Activated CD4-positive, alpha-beta T cell treated with anti-CD3 and anti-CD28 coated beads, Interleukin-2, amount 50 U/mL, for 1 hour (primary cell): ENCODE results near the gene RAP1GDS1.
"Not testable (repeated sequence)": the region's sequence is repeated elsewhere in the genome, so short reads cannot be mapped to it uniquely, and the experiment has no call there.

Source experiments
- DNase-seq: peaks from one replicate; pipeline ENCODE4 v3.0.0-alpha.2; 2020

The RAP1GDS1 gene

GRCh38 chr4:98359646-98360045, 98.5 kb downstream of the RAP1GDS1 start:
- DNase-seq, result no peak

GRCh38 chr4:98363431-98363830, 102.2 kb downstream of the RAP1GDS1 start:
- no peak for DNase-seq

DNA sequence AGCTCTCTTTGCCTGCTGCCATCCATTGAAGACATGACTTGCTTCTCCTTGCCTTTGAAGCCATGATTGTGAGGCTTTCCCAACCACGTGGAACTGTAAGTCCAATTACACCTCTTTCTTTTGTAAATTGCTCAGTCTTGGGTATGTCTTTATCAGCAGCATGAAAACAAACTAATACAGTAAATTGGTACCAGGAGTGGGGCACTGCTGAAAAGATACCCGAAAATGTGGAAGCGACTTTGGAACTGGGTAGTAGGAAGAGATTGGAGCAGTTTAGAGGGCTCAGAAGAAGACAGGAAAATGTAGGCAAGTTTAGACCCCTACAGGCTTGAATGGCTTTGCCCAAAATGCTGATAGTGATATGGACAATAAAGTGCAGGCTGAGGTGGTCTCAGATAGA, 105.1 kb downstream of the RAP1GDS1 start:
- DNase-seq, result not testable (repeated sequence)

- not testable (repeated sequence) for DNase-seq
These were observed 106.8 kb downstream of the RAP1GDS1 start for GRCh38 chr4:98368000-98368399.

DNA sequence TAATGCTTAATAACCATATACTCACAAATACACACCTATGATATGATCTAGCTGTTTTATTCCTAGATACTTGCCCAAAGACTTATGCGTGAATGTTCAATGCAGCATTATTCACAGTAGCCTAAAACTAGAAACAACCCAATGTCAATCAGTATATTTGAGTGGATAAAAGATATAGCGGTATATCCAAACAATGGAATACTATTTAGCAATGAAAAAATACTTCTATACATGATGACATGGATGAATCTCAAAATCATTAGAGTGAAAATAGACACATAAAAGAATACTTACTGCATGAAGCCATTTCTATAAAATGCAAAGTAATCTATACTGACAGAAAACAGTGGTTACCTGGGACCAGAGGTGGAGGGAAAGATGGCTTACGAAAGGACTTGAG, 108.1 kb downstream of the RAP1GDS1 start:
- DNase-seq, result no peak

- DNase-seq, result no peak
These were observed 113.5 kb downstream of the RAP1GDS1 start for GRCh38 chr4:98374643-98375042.

- no peak for DNase-seq
These were observed 116.4 kb downstream of the RAP1GDS1 start for GRCh38 chr4:98377559-98377958.

GRCh38 chr4:98381306-98381705, 120.1 kb downstream of the RAP1GDS1 start:
- DNase-seq, result no peak

DNA sequence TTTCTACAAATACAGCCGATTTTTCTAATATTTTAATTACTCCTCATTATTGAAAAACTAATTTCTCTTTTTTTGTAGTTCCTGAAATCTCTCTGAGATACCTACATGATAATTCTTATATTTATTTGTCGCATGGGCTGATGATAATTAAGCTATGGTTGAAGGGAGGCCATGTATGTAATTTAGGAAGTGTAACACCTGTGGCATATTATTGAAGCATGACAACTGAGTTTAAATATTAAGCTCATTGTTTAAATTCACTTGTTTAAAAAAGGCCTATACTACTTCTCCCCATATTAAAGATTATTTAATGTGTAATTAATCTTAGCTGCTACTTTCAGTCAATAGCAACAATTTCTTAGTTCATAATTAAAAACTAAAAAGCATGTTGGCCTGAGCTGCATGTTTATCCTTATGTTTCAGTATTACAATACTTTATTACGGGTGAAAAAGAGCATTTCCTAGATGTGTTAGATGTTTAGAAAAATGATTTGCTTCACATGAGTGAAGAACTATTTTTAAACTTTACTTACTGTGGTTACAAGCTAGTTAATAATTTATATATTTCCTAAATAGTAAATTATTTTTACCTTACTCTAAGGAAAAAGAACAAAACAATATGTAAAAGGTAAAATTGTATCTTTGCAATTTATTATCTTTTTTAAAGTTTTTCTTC, 122.4 kb downstream of the RAP1GDS1 start:
- no peak for DNase-seq

DNA sequence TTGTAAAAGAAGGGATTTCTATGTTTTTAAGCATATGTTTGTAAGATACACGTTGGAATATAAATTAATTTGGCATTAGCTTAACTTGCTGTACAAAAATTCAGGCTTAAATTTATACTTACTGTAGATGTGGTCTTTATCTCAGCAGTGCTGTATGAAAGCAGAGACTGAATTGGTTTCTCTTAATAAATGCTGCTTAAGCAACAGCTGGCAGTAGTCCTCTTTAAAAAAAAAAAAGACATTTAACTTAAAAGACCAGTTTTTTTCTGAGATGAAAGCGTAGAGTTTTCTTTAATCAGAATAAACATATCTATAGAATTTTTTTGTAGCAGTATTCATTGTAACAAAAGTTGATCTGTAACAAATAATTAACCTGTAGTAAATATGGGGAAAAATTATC, 124.6 kb downstream of the RAP1GDS1 start:
- DNase-seq, result no peak

DNA sequence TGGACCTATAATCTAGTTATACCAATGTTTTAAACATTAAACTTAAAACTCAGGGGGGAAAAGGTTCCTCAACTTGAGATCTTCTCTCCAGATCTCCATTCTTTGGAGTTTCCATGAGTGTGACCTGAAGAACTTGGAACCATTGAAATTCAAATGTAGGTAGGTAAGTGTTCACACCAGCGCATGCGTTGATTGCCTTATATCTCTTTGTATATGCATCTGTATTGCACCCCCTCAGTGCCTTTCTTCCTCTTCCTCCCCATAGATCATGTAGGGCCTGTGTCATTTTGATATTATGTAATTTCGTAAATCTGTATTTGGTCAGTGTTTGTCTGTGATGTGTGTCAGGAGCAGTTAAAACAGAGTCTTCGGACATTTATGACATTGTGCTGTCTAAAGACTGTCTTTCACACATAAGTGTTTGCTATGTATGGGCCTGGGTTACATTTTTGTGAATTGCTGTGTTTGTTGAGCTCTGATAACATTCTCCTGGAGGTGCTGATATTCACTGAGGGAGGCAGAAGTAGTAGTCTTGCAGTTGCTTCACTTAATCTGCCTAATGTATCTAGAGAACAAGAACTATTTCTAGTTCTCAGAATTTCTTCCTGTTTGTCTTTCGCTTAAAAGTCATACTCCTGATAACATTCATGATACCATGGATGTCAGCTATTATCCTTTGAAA, 126.3 kb downstream of the RAP1GDS1 start:
- no peak for DNase-seq

- DNase-seq, result no peak
These were observed 132.9 kb downstream of the RAP1GDS1 start for GRCh38 chr4:98394134-98394533.

DNA sequence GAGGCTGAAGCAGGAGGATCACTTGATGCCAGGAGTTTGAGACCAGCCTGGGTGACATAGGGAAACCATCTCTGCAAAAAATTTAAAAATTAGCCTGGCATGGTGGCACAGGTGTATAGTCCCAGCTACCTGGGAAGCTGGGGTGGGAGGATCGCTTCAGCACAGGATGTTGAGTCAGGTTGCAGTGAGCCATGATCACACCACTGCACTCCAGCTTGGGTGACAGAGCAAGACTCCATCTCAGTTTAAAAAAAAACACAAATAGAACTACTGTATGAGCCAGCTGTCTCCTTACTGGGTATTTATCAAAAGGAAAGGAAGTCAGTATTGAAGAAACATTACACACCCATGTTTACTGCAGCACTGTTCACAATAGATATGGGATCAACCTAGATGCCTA, 138.7 kb downstream of the RAP1GDS1 start:
- DNase-seq, result no peak

DNA sequence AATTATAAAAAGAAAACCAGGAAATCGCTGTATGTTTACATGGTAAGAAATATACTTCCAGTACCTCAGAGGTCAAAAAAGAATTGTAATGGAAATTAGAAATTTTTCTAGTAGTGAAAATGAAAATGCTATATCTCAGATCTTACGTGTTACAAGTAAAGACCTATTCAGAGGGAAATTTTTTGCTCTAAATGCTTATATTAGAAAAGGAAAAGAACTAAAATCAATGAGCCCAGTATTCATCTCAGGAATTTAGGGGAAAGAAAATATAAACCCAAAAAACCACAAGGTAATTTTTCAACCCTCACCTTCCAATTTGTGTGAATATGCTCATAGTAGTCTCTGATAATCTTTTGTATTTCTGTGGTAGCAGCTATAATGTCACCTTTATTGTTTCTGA, 145.6 kb downstream of the RAP1GDS1 start:
- DNase-seq, result no peak

GRCh38 chr4:98411731-98412130, 150.5 kb downstream of the RAP1GDS1 start:
- DNase-seq, result no peak

- DNase-seq, result no peak
These were observed 155.7 kb downstream of the RAP1GDS1 start for GRCh38 chr4:98416844-98417243.

DNA sequence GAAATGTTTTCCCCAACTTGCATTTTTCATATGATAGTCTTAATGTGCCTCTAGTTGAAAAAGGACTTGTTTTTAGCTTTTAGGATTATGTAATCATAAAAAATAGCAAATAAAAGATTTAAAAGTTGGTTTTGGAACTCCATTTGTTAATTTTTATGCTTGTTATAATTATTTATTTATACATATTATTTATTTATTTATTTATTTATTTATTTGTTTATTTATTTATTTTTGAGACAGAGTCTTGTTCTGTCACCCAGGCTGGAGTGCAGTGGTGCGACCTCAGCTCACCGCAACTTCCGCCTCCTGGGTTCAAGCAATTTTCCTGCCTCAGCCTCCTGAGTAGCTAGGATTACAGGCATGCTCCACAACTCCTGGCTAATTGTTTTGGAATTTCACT, 159.0 kb downstream of the RAP1GDS1 start:
- not testable (repeated sequence) for DNase-seq

- DNase-seq, result no peak
These were observed 159.9 kb downstream of the RAP1GDS1 start for GRCh38 chr4:98421111-98421510.

GRCh38 chr4:98423009-98423408, 161.8 kb downstream of the RAP1GDS1 start:
- DNase-seq, result no peak

- no peak for DNase-seq
These were observed 169.7 kb downstream of the RAP1GDS1 start for GRCh38 chr4:98430708-98431403.

DNA sequence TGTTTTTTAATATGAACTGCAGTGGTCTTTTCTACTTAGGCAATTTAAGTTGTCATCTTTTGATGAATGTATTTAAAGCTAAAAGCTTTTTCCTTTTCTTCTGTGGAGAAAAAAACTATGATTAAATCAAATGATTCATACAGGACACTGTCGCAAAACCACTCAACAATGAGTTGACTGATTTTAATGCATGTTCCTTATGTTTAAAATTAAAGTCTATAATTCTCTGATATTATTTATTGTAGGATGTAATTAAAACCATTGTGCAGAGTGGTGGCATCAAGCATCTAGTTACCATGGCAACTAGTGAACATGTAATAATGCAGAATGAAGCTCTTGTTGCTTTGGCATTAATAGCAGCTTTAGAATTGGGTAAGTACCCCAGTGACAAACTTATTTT, 172.5 kb downstream of the RAP1GDS1 start:
- no peak for DNase-seq

DNA sequence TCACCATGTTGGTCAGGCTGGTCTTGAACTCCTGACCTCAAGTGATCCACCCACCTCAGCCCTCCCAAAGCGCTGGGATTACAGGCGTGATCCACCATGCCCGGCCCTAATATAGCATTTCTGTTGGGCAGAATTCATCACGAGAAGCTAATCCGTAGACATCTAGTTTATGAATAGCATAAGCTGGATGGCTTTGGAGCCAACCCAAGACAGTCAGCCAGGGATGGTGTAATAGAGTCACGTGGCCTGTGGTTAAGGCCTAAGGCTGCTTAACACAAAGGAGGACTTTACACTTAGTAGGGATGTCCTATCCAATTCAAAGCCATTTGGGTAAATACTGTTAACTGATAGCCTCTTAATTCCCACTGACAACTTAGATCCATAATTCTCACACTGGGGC, 173.6 kb downstream of the RAP1GDS1 start:
- DNase-seq, result no peak

DNA sequence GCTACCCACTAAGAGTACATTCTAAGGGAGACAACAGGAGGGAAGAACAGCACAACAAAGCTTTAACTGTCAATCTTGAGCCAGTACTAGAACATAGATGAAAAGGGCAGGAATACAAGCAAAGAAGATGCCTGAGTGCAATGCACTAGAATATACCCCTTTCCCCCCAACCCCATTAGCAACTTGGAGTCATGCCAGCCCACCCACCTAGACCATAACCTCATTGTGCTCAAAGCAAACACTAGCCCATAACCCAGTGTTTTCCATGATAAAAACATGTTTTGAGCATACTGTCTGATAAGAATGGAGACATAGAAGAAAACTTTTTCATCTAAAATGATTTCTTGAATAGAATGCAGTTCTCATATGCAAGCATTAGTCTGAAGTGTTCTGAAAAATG, 183.2 kb downstream of the RAP1GDS1 start:
- no peak for DNase-seq
